ENCODE measurements around the gene AJAP1.

The AJAP1 gene

DNA sequence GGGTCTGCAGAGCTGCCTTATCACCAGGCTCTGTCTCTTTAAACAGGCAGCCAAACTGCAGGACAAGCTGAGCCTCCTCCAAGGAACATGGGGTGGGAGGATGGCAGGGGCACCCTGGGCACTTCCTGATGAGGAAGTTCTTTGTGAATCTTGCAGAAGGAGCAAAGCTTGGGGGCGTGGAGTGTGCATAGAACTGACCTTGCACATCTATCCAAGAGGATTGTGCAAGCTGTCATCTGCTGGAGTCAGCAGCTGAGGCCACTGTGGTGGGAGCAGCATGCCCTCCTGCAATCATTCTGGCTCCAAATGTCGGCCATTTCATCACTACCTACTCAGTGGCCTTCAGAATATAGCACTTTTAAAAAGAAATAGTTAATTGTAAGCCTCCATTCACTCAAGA lies 182.2 kb downstream of the AJAP1 start:
- no peaks in the 10 kb centered on the region for H3K27me3 ChIP-seq (ENCODE audit: low read depth, low read length)

DNA sequence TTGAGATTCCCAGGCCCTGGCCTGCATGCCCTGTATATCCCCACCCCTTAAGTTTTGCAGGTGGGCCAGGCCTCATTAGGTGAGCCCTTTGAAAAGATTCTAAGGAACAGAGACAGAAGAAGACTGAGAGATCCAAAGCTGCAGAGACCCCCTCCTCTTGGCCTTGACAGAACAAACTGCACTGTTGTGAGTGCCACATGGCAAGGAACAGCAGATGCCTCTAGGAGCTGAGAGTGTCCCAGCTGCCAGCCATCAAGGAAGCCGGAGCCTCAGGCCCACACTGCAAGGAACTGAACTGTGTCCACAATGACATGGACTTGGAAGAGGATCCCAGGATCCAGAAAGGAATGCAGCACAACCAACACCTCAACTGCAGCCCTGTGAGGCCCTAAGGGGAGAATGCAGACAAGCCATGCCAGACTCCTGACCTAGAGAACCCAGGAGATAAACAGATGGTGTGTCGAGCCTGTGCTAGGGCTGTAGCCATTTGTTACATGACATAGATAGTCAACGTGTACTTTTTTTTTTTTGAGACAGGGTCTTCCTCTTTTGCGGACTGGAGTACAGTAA lies 182.7 kb downstream of the AJAP1 start:
- Histone ChIP-seq H3K36me3 (ENCODE audit: control insufficient read depth in 1 of 2, insufficient read depth in 2 of 2, low read length in 2 of 2) (no peaks in the 10 kb centered on the region), H3K9me3 (ENCODE audit: control insufficient read depth in 1 of 2, low read length in 2 of 2) (no peaks in the 10 kb centered on the region), H3K27me3 (ENCODE audit: low read depth, low read length) (no peaks in the 10 kb centered on the region), H3K27ac (ENCODE audit: low read length) (no peak overlapping the region), H3K4me1 (ENCODE audit: control insufficient read depth in 1 of 2, insufficient read depth in 2 of 2, low read length in 2 of 2) (no peaks in the 10 kb centered on the region), H3K4me3 (ENCODE audit: low read depth in 1 of 2, low read length in 2 of 2) (no peak overlapping the region)

More for the DNA sequence above, 182.2 kb downstream of the AJAP1 start:
- H3K9me3 ChIP-seq (ENCODE audit: control insufficient read depth in 1 of 2, low read length in 2 of 2) = no peaks in the 10 kb centered on the region
- no peak overlapping the region for H3K4me3 ChIP-seq (ENCODE audit: low read depth in 1 of 2, low read length in 2 of 2)
- no peaks in the 10 kb centered on the region for H3K36me3 ChIP-seq (ENCODE audit: control insufficient read depth in 1 of 2, insufficient read depth in 2 of 2, low read length in 2 of 2)
- no peaks in the 10 kb centered on the region for H3K4me1 ChIP-seq (ENCODE audit: control insufficient read depth in 1 of 2, insufficient read depth in 2 of 2, low read length in 2 of 2)
- H3K27ac ChIP-seq (ENCODE audit: low read length) = no peak overlapping the region

DNA sequence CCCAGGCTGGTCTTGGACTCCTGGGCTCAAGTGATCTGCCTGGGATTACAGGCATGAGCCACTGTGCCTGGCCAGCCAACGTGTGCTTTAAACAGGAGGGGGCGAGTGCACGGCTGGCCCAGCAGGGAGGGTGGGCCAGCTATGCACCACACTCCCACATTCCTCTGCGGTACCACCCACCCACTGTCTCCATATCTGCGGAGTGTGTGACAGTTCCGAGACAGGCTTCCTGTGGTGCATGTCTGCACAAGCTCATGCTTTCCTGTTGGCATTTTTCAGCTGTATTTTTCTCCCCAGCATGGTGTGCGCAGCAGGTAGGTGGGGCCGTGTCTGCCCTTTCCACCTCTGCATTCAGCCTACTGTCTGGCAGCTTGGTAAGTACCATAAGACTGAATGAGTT lies 183.3 kb downstream of the AJAP1 start:
- Histone ChIP-seq H3K27ac (ENCODE audit: low read length) (no peak overlapping the region), H3K27me3 (ENCODE audit: low read depth, low read length) (no peaks in the 10 kb centered on the region)

DNA sequence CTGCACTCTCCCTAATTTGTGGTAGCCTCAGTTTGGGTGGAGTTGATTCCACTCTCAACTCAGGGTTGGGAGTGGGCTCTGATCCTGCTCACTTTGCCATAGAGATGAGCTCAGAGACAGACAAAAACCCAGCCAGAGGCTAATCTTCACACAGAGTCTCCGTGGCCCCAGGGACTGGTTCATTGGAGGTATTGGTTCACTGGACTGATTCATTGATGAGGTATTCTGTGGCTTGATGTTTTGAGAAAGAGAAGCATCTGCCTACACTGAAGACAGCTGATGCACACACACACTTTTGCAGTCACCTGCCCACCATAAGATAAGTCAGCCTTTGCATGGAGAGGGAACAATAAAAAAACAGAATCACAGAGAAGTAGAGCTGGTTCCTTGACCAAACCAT lies 183.8 kb downstream of the AJAP1 start:
- no peak overlapping the region for H3K27ac ChIP-seq (ENCODE audit: low read length)
- H3K27me3 ChIP-seq (ENCODE audit: low read depth, low read length) = no peaks in the 10 kb centered on the region
- no peaks in the 10 kb centered on the region for H3K9me3 ChIP-seq (ENCODE audit: control insufficient read depth in 1 of 2, low read length in 2 of 2)
- no peaks in the 10 kb centered on the region for H3K4me1 ChIP-seq (ENCODE audit: control insufficient read depth in 1 of 2, insufficient read depth in 2 of 2, low read length in 2 of 2)
- no peak overlapping the region for H3K4me3 ChIP-seq (ENCODE audit: low read depth in 1 of 2, low read length in 2 of 2)
- no peaks in the 10 kb centered on the region for H3K36me3 ChIP-seq (ENCODE audit: control insufficient read depth in 1 of 2, insufficient read depth in 2 of 2, low read length in 2 of 2)

More for the DNA sequence above, 183.3 kb downstream of the AJAP1 start:
- no peaks in the 10 kb centered on the region for H3K36me3 ChIP-seq (ENCODE audit: control insufficient read depth in 1 of 2, insufficient read depth in 2 of 2, low read length in 2 of 2)
- no peaks in the 10 kb centered on the region for H3K9me3 ChIP-seq (ENCODE audit: control insufficient read depth in 1 of 2, low read length in 2 of 2)
- no peak overlapping the region for H3K4me3 ChIP-seq (ENCODE audit: low read depth in 1 of 2, low read length in 2 of 2)
- no peaks in the 10 kb centered on the region for H3K4me1 ChIP-seq (ENCODE audit: control insufficient read depth in 1 of 2, insufficient read depth in 2 of 2, low read length in 2 of 2)
